WERI-Rb-1 (cell line): ENCODE measurements around the gene INPP4B.
"Not testable (repeated sequence)": the region's sequence is repeated elsewhere in the genome, so short reads cannot be mapped to it uniquely, and the experiment has no call there.

ENCODE experiments used
- DNase-seq: peaks from one replicate; pipeline ENCODE4 v3.0.0-alpha.2; 2020
- H3K27ac ChIP-seq: fragments of 250-450 bp; sonication (Bioruptor Pico); 2 replicates; pipeline ENCODE4 v1.5.1; 2020; ENCODE audit warnings: mild to moderate bottlenecking, moderate library complexity
- H3K27me3 ChIP-seq: fragments of 250-450 bp; sonication (Bioruptor Pico); 2 replicates; pipeline ENCODE4 v1.5.1; 2021; ENCODE audit warnings: mild to moderate bottlenecking, low read depth, moderate library complexity; ENCODE audit not compliant: insufficient read depth, severe bottlenecking
- H3K36me3 ChIP-seq: fragments of 250-450 bp; sonication (Bioruptor Pico); 2 replicates; pipeline ENCODE4 v1.5.1; 2020; ENCODE audit warnings: mild to moderate bottlenecking, moderate library complexity
- H3K4me3 ChIP-seq: 2 replicates; pipeline ENCODE4 v1.5.1; 2011; ENCODE audit warnings: low read depth, mild to moderate bottlenecking, control low read depth, low read length
- H3K9me3 ChIP-seq: fragments of 250-450 bp; sonication (Bioruptor Pico); 2 replicates; pipeline ENCODE4 v1.5.1; 2021; ENCODE audit warnings: mild to moderate bottlenecking, moderate library complexity; ENCODE audit not compliant: severe bottlenecking
- CTCF ChIP-seq: IDR thresholded peaks from 2 replicates; pipeline ENCODE4 v1.5.1; 2011; ENCODE audit warnings: low read depth, mild to moderate bottlenecking, control low read depth, inconsistent platforms, low read length

INPP4B gene

GRCh38 chr4:142402156-142402555, 443.9 kb downstream of the INPP4B start:
- no peak for DNase-seq
- Histone ChIP-seq H3K4me3 (no peak overlapping the region), H3K9me3 (no peaks in the 10 kb centered on the region), H3K27me3 (no peaks in the 10 kb centered on the region), H3K36me3 (no peaks in the 10 kb centered on the region), H3K27ac (no peak overlapping the region)
- TF ChIP-seq CTCF, result no peak

GRCh38 chr4:142397364-142397991, 448.6 kb downstream of the INPP4B start:
- not testable (repeated sequence) for H3K27me3 ChIP-seq, H3K4me3 ChIP-seq, DNase-seq, H3K9me3 ChIP-seq, H3K36me3 ChIP-seq, H3K27ac ChIP-seq

GRCh38 chr4:142396279-142396678, 449.8 kb downstream of the INPP4B start:
- Histone ChIP-seq H3K27ac (no peak overlapping the region), H3K27me3 (no peaks in the 10 kb centered on the region), H3K36me3 (no peaks in the 10 kb centered on the region), H3K9me3 (no peaks in the 10 kb centered on the region), H3K4me3 (no peak overlapping the region)
- no peak for TF ChIP-seq CTCF
- DNase-seq, result no peak

GRCh38 chr4:142393127-142393526, 453.0 kb downstream of the INPP4B start:
- Histone ChIP-seq H3K27ac (no peak overlapping the region), H3K27me3 (no peaks in the 10 kb centered on the region), H3K9me3 (no peaks in the 10 kb centered on the region), H3K4me3 (no peak overlapping the region), H3K36me3 (no peaks in the 10 kb centered on the region)
- DNase-seq, result no peak
- no peak for TF ChIP-seq CTCF

GRCh38 chr4:142386856-142387255, 459.2 kb downstream of the INPP4B start:
- Histone ChIP-seq H3K36me3 (no peaks in the 10 kb centered on the region), H3K4me3 (no peak overlapping the region), H3K27me3 (no peaks in the 10 kb centered on the region), H3K27ac (no peak overlapping the region), H3K9me3 (no peaks in the 10 kb centered on the region)
- DNase-seq, result no peak
- TF ChIP-seq CTCF, result no peak

GRCh38 chr4:142386449-142386848, 459.7 kb downstream of the INPP4B start:
- Histone ChIP-seq H3K9me3 (no peaks in the 10 kb centered on the region), H3K36me3 (no peaks in the 10 kb centered on the region), H3K4me3 (no peak overlapping the region), H3K27ac (no peak overlapping the region), H3K27me3 (no peaks in the 10 kb centered on the region)
- no peak for DNase-seq
- TF ChIP-seq CTCF, result no peak
